H1 (cell line): Measurements from ENCODE around the gene HSH2D. TPM values are rescaled to one million over a fixed set of nuclear protein-coding genes. Genes with fewer than 3 reads are reported as not detected.

Experiments used
- CTBP2 ChIP-seq: IDR thresholded peaks from 2 replicates; pipeline ENCODE4 v1.7.0; 2011; ENCODE audit warnings: borderline replicate concordance, mild to moderate bottlenecking, moderate library complexity, mixed read lengths, low read length; ENCODE audit not compliant: insufficient read depth, insufficient read length
- EP300 ChIP-seq, 2 experiments: IDR thresholded peaks; 1 replicate in 1 of 2; 2 replicates in 1 of 2; pipeline ENCODE4 v1.6.1; 2011 to 2012; ENCODE audit warnings: low read depth in 2 of 2, low read length in 2 of 2, mild to moderate bottlenecking in 2 of 2, borderline replicate concordance in 1 of 2, inconsistent platforms in 1 of 2, moderate library complexity in 1 of 2
- JUN ChIP-seq: IDR thresholded peaks from 2 replicates; pipeline ENCODE4 v1.6.1; 2011; ENCODE audit warnings: low read depth, mild to moderate bottlenecking, improper control_type of control experiment, low read length
- MAFK ChIP-seq: IDR thresholded peaks from 2 replicates; pipeline ENCODE4 v1.6.1; 2012; ENCODE audit warnings: low read depth, mild to moderate bottlenecking, improper control_type of control experiment, low read length
- RBBP5 ChIP-seq: IDR thresholded peaks from 2 replicates; pipeline ENCODE4 v1.7.1; 2012; ENCODE audit warnings: low read depth, mild to moderate bottlenecking, inconsistent platforms, low read length, moderate library complexity, borderline replicate concordance
- SAP30 ChIP-seq: fragments of 300-600 bp; sonication (generic); IDR thresholded peaks from 2 replicates; pipeline ENCODE4 v1.7.1; 2012; ENCODE audit warnings: low read length, moderate library complexity, mild to moderate bottlenecking, inconsistent platforms; ENCODE audit not compliant: insufficient read depth, insufficient replicate concordance
- SIX5 ChIP-seq: IDR thresholded peaks from 2 replicates; pipeline ENCODE4 v1.6.1; 2011; ENCODE audit warnings: mild to moderate bottlenecking, low read depth, low read length
- polyA plus RNA-seq, 7 experiments: library from polyadenylated mRNA; depleted of rRNA in 3 of 7; stranded (reverse) in 5 of 7; unstranded in 2 of 7; fragments of >200 nt in 5 of 7; fragments of 200-250 nt in 2 of 7; gene quantifications; 1 replicate in 5 of 7; 2 replicates in 1 of 7; 4 replicates in 1 of 7; pipeline versions ENCODE4 v1.2.1 to v1.2.3, GENCODE V29; 2011 to 2013; ENCODE audit warnings: missing spikeins in 2 of 7, mixed read lengths in 2 of 7
- total RNA-seq: library from RNA; stranded (reverse); fragmentation: NEBNext Ultra II Directional; extraction: Animal tissue kit (Norgen Biotek cat#: 25700); gene quantifications from 2 replicates; pipeline ENCODE4 v1.2.1, GENCODE V29; 2021

Gene HSH2D
- total and polyA plus RNA-seq, 2 of the 8 experiments (the other 6 are each of a cell fraction or from before 2014, with no cell fraction given), result 0.67 to 1.6 TPM

DNA sequence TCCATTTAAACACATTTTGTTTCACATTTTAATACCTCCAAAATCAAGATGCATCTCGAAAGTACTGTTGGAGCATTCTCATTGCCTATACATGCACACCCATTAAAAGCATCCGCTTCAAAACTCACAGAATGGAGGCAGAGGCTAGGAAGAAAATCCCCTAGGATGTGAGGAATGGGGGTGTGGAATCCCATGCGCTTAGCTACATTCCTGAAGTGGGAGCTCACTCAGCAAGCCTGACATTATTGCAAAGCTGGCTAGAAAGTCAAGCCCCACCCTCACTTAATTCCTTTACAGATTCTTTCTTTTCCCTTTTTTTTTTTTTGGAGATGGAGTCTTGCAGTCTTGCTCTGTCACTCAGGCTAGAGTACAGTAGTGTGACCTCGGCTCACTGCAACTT is 37.1 kb downstream of the HSH2D start (continued):
- no peak for TF ChIP-seq SAP30
- TF ChIP-seq CTBP2, result no peak
- TF ChIP-seq RBBP5, result no peak
- TF ChIP-seq EP300 (IDR thresholded peaks at IDR 0.05; ENCODE audit: borderline replicate concordance in 1 of 2, low read depth in 2 of 2, low read length in 2 of 2), result no peak
- no peak for TF ChIP-seq MAFK
- no peak for TF ChIP-seq SIX5
- no peak for TF ChIP-seq JUN
- TF ChIP-seq, all 59 proteins: peak for 0
